ENCODE results near the gene ZBTB17.

DNA sequence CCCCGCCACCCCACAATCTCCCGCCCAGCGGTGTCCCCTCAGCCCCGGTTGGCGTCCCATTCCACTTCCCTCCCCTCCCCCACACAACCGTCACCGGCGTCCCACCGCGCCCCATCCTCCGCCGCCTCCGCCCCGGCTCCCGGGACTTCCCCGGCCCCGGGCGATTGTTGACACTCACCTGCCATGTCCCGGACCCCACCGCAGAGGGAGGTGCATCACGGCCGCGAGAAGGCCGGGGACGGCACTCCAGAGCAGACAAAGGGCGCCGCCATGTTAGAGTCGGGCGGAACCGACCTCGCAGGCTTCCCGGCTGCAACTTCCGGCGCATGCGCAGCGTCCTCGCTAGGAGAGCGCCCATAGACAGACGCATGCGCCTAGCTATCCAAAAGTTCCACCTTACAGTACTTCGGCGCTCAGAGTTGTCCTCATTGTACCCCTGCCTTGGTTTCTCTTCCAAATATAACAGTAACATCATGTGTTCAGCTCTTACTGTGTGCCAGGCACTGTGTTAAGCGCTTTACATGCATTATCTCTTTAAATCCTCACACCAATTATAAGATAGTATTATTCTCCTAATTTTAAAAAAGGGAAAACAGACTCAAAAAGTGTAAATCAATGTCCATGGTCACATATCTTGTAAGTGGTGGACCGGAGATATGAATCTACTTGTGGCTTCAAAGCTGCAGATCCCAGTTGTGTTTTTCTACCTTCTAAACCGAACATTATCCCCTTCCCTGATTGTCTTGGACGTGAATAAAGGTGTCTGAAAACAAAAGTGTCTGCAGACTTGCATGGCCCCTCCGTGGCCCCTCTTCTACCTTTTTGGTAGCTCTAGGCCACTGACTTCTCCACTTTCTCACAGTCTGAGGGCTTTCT, at the start of gene ZBTB17:
- peak; percentile 39; the same call in 1 of the 2 replicates for TF ChIP-seq POLR2A (IDR thresholded peaks at IDR 0.05; ENCODE audit: low read depth, low read length)
- TF ChIP-seq TAF1 (IDR thresholded peaks at IDR 0.05; ENCODE audit: borderline replicate concordance, low read depth, low read length): peak; percentile 76; the same call in 1 of the 2 replicates
- TF ChIP-seq POLR2AphosphoS5 (IDR thresholded peaks at IDR 0.05; ENCODE audit: low read depth, low read length): peak; percentile 29; the same call in 1 of the 2 replicates
